Measurements from ENCODE around the gene CRACDL.

CRACDL gene

GRCh38 chr2:98903767-98904485 lies 32.1 kb downstream of the CRACDL start:
- Histone ChIP-seq H2AK5ac (ENCODE audit: low read depth, low read length) (no peak overlapping the region), H2AFZ (ENCODE audit: low read length) (peak overlapping the region; percentile 3), H3K27ac (replicated peaks; ENCODE audit: low read length) (no peak overlapping the region), H3K9me3 (replicated peaks in 1 of 2; ENCODE audit: control insufficient read depth in 2 of 2, insufficient read depth in 1 of 2, low read depth in 1 of 2, low read length in 2 of 2) (no peaks in the 10 kb centered on the region), H2BK15ac (ENCODE audit: low read length) (no peak overlapping the region), H3K18ac (ENCODE audit: low read length) (no peak overlapping the region), H3K4me1 (ENCODE audit: control insufficient read depth in 2 of 2, insufficient read depth in 1 of 2, low read depth in 1 of 2, low read length in 2 of 2) (peaks cover 5% of the 10 kb centered on the region in 2 donors), H4K8ac (ENCODE audit: low read depth, low read length) (no peak overlapping the region), H3K27me3 (ENCODE audit: control insufficient read depth in 3 of 3, insufficient read depth in 3 of 3, low read depth in 1 of 3, low read length in 3 of 3) (peaks cover 0 to 4% (median 0%) of the 10 kb centered on the region in 3 experiments), H3K9ac (ENCODE audit: low read depth, low read length, poor library complexity) (no peak overlapping the region), H4K91ac (ENCODE audit: low read depth, low read length, poor library complexity) (no peak overlapping the region), H3K36me3 (replicated peaks in 1 of 2; ENCODE audit: control insufficient read depth in 2 of 2, insufficient read depth in 2 of 2, low read length in 2 of 2) (no peaks in the 10 kb centered on the region), H2BK12ac (ENCODE audit: low read length) (no peak overlapping the region), H3K4ac (ENCODE audit: low read length) (no peak overlapping the region), H2BK120ac (ENCODE audit: low read depth, low read length) (no peak overlapping the region), H3K4me2 (ENCODE audit: insufficient read depth, low read length, poor library complexity, severe bottlenecking) (no peak overlapping the region), H3K23ac (ENCODE audit: low read depth, low read length, poor library complexity) (no peak overlapping the region), H3K14ac (ENCODE audit: low read length) (no peak overlapping the region), H3K4me3 (ENCODE audit: low read length in 2 of 2) (no peak overlapping the region), H2BK5ac (ENCODE audit: low read length) (no peak overlapping the region), H3K79me1 (ENCODE audit: low read depth, low read length) (no peaks in the 10 kb centered on the region)
- DNase-seq (ENCODE audit: low spot score) = no peak
- WGBS, 2 donors (ENCODE audit: extremely low coverage in 2 of 2, insufficient read length in 2 of 2, insufficient replicate concordance in 1 of 2) = no CpG with 5 or more reads among the region's 13 CpGs

GRCh38 chr2:98903064-98903355 lies 33.0 kb downstream of the CRACDL start:
- Histone ChIP-seq H3K4me2 (ENCODE audit: insufficient read depth, low read length, poor library complexity, severe bottlenecking) (no peak overlapping the region), H3K9ac (ENCODE audit: low read depth, low read length, poor library complexity) (no peak overlapping the region)

GRCh38 chr2:98902209-98903063 lies 33.6 kb downstream of the CRACDL start:
- Histone ChIP-seq H2AFZ (ENCODE audit: low read length) (no peak overlapping the region), H2BK12ac (ENCODE audit: low read length) (no peak overlapping the region), H3K18ac (ENCODE audit: low read length) (peak overlapping the region; percentile 54), H3K4ac (ENCODE audit: low read length) (no peak overlapping the region), H2BK15ac (ENCODE audit: low read length) (no peak overlapping the region), H3K9ac (ENCODE audit: low read depth, low read length, poor library complexity) (no peak overlapping the region), H4K8ac (ENCODE audit: low read depth, low read length) (no peak overlapping the region), H3K79me1 (ENCODE audit: low read depth, low read length) (no peaks in the 10 kb centered on the region), H3K9me3 (replicated peaks in 1 of 2; ENCODE audit: control insufficient read depth in 2 of 2, insufficient read depth in 1 of 2, low read depth in 1 of 2, low read length in 2 of 2) (no peaks in the 10 kb centered on the region), H4K91ac (ENCODE audit: low read depth, low read length, poor library complexity) (no peak overlapping the region), H3K23ac (ENCODE audit: low read depth, low read length, poor library complexity) (no peak overlapping the region), H3K4me2 (ENCODE audit: insufficient read depth, low read length, poor library complexity, severe bottlenecking) (no peak overlapping the region), H3K36me3 (replicated peaks in 1 of 2; ENCODE audit: control insufficient read depth in 2 of 2, insufficient read depth in 2 of 2, low read length in 2 of 2) (no peaks in the 10 kb centered on the region), H2BK5ac (ENCODE audit: low read length) (no peak overlapping the region), H3K27me3 (ENCODE audit: control insufficient read depth in 3 of 3, insufficient read depth in 3 of 3, low read depth in 1 of 3, low read length in 3 of 3) (no peaks in the 10 kb centered on the region), H2AK5ac (ENCODE audit: low read depth, low read length) (no peak overlapping the region), H3K4me3 (ENCODE audit: low read length in 2 of 2) (no peak overlapping the region), H2BK120ac (ENCODE audit: low read depth, low read length) (no peak overlapping the region), H3K14ac (ENCODE audit: low read length) (no peak overlapping the region), H3K27ac (replicated peaks; ENCODE audit: low read length) (no peak overlapping the region), H3K4me1 (ENCODE audit: control insufficient read depth in 2 of 2, insufficient read depth in 1 of 2, low read depth in 1 of 2, low read length in 2 of 2) (peaks cover 0 to 4% of the 10 kb centered on the region in 2 donors)
- no peak for DNase-seq (ENCODE audit: low spot score)
- WGBS, 2 donors (ENCODE audit: extremely low coverage in 2 of 2, insufficient read length in 2 of 2, insufficient replicate concordance in 1 of 2) = no CpG with 5 or more reads among the region's 25 CpGs

More at GRCh38 chr2:98903064-98903355, 33.0 kb downstream of the CRACDL start:
- Histone ChIP-seq H3K4ac (ENCODE audit: low read length) (no peak overlapping the region), H3K36me3 (replicated peaks in 1 of 2; ENCODE audit: control insufficient read depth in 2 of 2, insufficient read depth in 2 of 2, low read length in 2 of 2) (no peaks in the 10 kb centered on the region), H3K23ac (ENCODE audit: low read depth, low read length, poor library complexity) (no peak overlapping the region), H4K91ac (ENCODE audit: low read depth, low read length, poor library complexity) (no peak overlapping the region), H2BK5ac (ENCODE audit: low read length) (no peak overlapping the region), H3K27me3 (ENCODE audit: control insufficient read depth in 3 of 3, insufficient read depth in 3 of 3, low read depth in 1 of 3, low read length in 3 of 3) (peaks cover 0 to 2% (median 0%) of the 10 kb centered on the region in 3 experiments), H2BK15ac (ENCODE audit: low read length) (no peak overlapping the region), H3K18ac (ENCODE audit: low read length) (peak overlapping the region; percentile 54), H3K4me3 (ENCODE audit: low read length in 2 of 2) (no peak overlapping the region), H3K14ac (ENCODE audit: low read length) (no peak overlapping the region), H2AFZ (ENCODE audit: low read length) (no peak overlapping the region), H2BK12ac (ENCODE audit: low read length) (no peak overlapping the region), H2AK5ac (ENCODE audit: low read depth, low read length) (no peak overlapping the region), H3K79me1 (ENCODE audit: low read depth, low read length) (no peaks in the 10 kb centered on the region), H3K9me3 (replicated peaks in 1 of 2; ENCODE audit: control insufficient read depth in 2 of 2, insufficient read depth in 1 of 2, low read depth in 1 of 2, low read length in 2 of 2) (no peaks in the 10 kb centered on the region), H3K27ac (replicated peaks; ENCODE audit: low read length) (no peak overlapping the region), H3K4me1 (ENCODE audit: control insufficient read depth in 2 of 2, insufficient read depth in 1 of 2, low read depth in 1 of 2, low read length in 2 of 2) (peaks cover 0 to 4% of the 10 kb centered on the region in 2 donors), H4K8ac (ENCODE audit: low read depth, low read length) (no peak overlapping the region), H2BK120ac (ENCODE audit: low read depth, low read length) (no peak overlapping the region)
- WGBS, 2 donors (ENCODE audit: extremely low coverage in 2 of 2, insufficient read length in 2 of 2, insufficient replicate concordance in 1 of 2) = no CpG with 5 or more reads among the region's 9 CpGs
- no peak for DNase-seq (ENCODE audit: low spot score)

- H3K4ac ChIP-seq (ENCODE audit: low read length) = no peak overlapping the region
- no peaks in the 10 kb centered on the region for H3K79me1 ChIP-seq (ENCODE audit: low read depth, low read length)
- no peak overlapping the region for H2BK5ac ChIP-seq (ENCODE audit: low read length)
- no peak overlapping the region for H3K23ac ChIP-seq (ENCODE audit: low read depth, low read length, poor library complexity)
- DNase-seq (ENCODE audit: low spot score) = no peak
- H2BK12ac ChIP-seq (ENCODE audit: low read length) = no peak overlapping the region
- H3K9ac ChIP-seq (ENCODE audit: low read depth, low read length, poor library complexity) = no peak overlapping the region
- H2AK5ac ChIP-seq (ENCODE audit: low read depth, low read length) = no peak overlapping the region
- H3K14ac ChIP-seq (ENCODE audit: low read length) = no peak overlapping the region
- H4K8ac ChIP-seq (ENCODE audit: low read depth, low read length) = no peak overlapping the region
- no peak overlapping the region for H2BK120ac ChIP-seq (ENCODE audit: low read depth, low read length)
- H3K9me3 ChIP-seq (replicated peaks in 1 of 2; ENCODE audit: control insufficient read depth in 2 of 2, insufficient read depth in 1 of 2, low read depth in 1 of 2, low read length in 2 of 2) = no peaks in the 10 kb centered on the region
- H3K4me2 ChIP-seq (ENCODE audit: insufficient read depth, low read length, poor library complexity, severe bottlenecking) = no peak overlapping the region
- H3K4me1 ChIP-seq (ENCODE audit: control insufficient read depth in 2 of 2, insufficient read depth in 1 of 2, low read depth in 1 of 2, low read length in 2 of 2) = peaks cover 0 to 4% of the 10 kb centered on the region in 2 donors
- WGBS, 2 donors (ENCODE audit: extremely low coverage in 2 of 2, insufficient read length in 2 of 2, insufficient replicate concordance in 1 of 2) = no CpG with 5 or more reads among the region's 11 CpGs
- H2AFZ ChIP-seq (ENCODE audit: low read length) = no peak overlapping the region
- no peaks in the 10 kb centered on the region for H3K27me3 ChIP-seq (ENCODE audit: control insufficient read depth in 3 of 3, insufficient read depth in 3 of 3, low read depth in 1 of 3, low read length in 3 of 3)
- H3K18ac ChIP-seq (ENCODE audit: low read length) = no peak overlapping the region
- no peak overlapping the region for H2BK15ac ChIP-seq (ENCODE audit: low read length)
- no peak overlapping the region for H3K27ac ChIP-seq (replicated peaks; ENCODE audit: low read length)
- H3K36me3 ChIP-seq (replicated peaks in 1 of 2; ENCODE audit: control insufficient read depth in 2 of 2, insufficient read depth in 2 of 2, low read length in 2 of 2) = no peaks in the 10 kb centered on the region
- H3K4me3 ChIP-seq (ENCODE audit: low read length in 2 of 2) = no peak overlapping the region
- no peak overlapping the region for H4K91ac ChIP-seq (ENCODE audit: low read depth, low read length, poor library complexity)
Measured at GRCh38 chr2:98901702-98902101, 34.3 kb downstream of the CRACDL start.

Measured in neuronal stem cell (in vitro differentiated cells).